Measurements from ENCODE around the gene PEPD. TPM values are rescaled to one million over a fixed set of nuclear protein-coding genes. Genes with fewer than 3 reads are reported as not detected.

The PEPD gene
- total RNA-seq, 2 donors from 2014 or later: 52.2 to 67.9 TPM

- DNase-seq: no peak
- peaks cover 5% of the 10 kb centered on the region for H3K36me3 Mint-ChIP-seq (ENCODE audit: low read depth)
- peaks cover 6% of the 10 kb centered on the region for H3K36me3 ChIP-seq (ENCODE audit: control insufficient read depth, insufficient read depth, low read length)
- no peak overlapping the region for H3K27ac Mint-ChIP-seq
- no peaks in the 10 kb centered on the region for H3K27me3 Mint-ChIP-seq (ENCODE audit: insufficient read depth)
- H3K4me3 ChIP-seq (ENCODE audit: low read length): no peak overlapping the region
- no peaks in the 10 kb centered on the region for H3K9me3 ChIP-seq (ENCODE audit: control insufficient read depth, low read length)
- no peaks in the 10 kb centered on the region for H3K27me3 ChIP-seq (ENCODE audit: control insufficient read depth, insufficient read depth, low read length, poor library complexity, severe bottlenecking)
- no peak for TF ChIP-seq CTCF (conservative IDR thresholded peaks at IDR 0.05)
- H3K4me1 ChIP-seq (ENCODE audit: control insufficient read depth, insufficient read depth, low read length): no peaks in the 10 kb centered on the region
- no peaks in the 10 kb centered on the region for H3K9me3 Mint-ChIP-seq
- H3K27ac ChIP-seq (ENCODE audit: low read depth, low read length): peak overlapping the region; percentile 66
- H3K4me1 Mint-ChIP-seq: no peaks in the 10 kb centered on the region
- H3K9ac ChIP-seq (ENCODE audit: extremely low read depth, low read length, poor library complexity, severe bottlenecking): no peak overlapping the region
- 90 to 98% methylated on average over 10 to 24 of the region's 24 CpGs for WGBS, 2 experiments (ENCODE audit: insufficient coverage in 1 of 2, insufficient read length in 1 of 2)
- no peak overlapping the region for H3K4me3 Mint-ChIP-seq
Observed at GRCh38 chr19:33507021-33507956, 14.3 kb downstream of the PEPD start.

GRCh38 chr19:33506498-33506897 lies 15.1 kb downstream of the PEPD start:
- Histone ChIP-seq H3K36me3 (ENCODE audit: control insufficient read depth, insufficient read depth, low read length) (peaks cover 6% of the 10 kb centered on the region), H3K9me3 (ENCODE audit: control insufficient read depth, low read length) (no peaks in the 10 kb centered on the region), H3K27ac (ENCODE audit: low read depth, low read length) (no peak overlapping the region), H3K4me3 (ENCODE audit: low read length) (no peak overlapping the region), H3K27me3 (ENCODE audit: control insufficient read depth, insufficient read depth, low read length, poor library complexity, severe bottlenecking) (no peaks in the 10 kb centered on the region), H3K9ac (ENCODE audit: extremely low read depth, low read length, poor library complexity, severe bottlenecking) (no peak overlapping the region), H3K4me1 (ENCODE audit: control insufficient read depth, insufficient read depth, low read length) (no peaks in the 10 kb centered on the region)
- H3K27me3 Mint-ChIP-seq (ENCODE audit: insufficient read depth): no peaks in the 10 kb centered on the region
- H3K36me3 Mint-ChIP-seq (ENCODE audit: low read depth): peaks cover 3% of the 10 kb centered on the region
- no peak overlapping the region for H3K27ac Mint-ChIP-seq
- no peaks in the 10 kb centered on the region for H3K4me1 Mint-ChIP-seq
- H3K9me3 Mint-ChIP-seq: no peaks in the 10 kb centered on the region
- DNase-seq: no peak
- 89 to 100% methylated on average over 1 of the region's 1 CpG for WGBS, 2 experiments (ENCODE audit: insufficient coverage in 1 of 2, insufficient read length in 1 of 2)
- no peak for TF ChIP-seq CTCF (conservative IDR thresholded peaks at IDR 0.05)
- no peak overlapping the region for H3K4me3 Mint-ChIP-seq

- Histone ChIP-seq H3K9ac (ENCODE audit: extremely low read depth, low read length, poor library complexity, severe bottlenecking) (no peak overlapping the region), H3K4me1 (ENCODE audit: control insufficient read depth, insufficient read depth, low read length) (no peaks in the 10 kb centered on the region), H3K4me3 (ENCODE audit: low read length) (no peak overlapping the region), H3K36me3 (ENCODE audit: control insufficient read depth, insufficient read depth, low read length) (peaks cover 6% of the 10 kb centered on the region), H3K27ac (ENCODE audit: low read depth, low read length) (peak overlapping the region; percentile 75), H3K9me3 (ENCODE audit: control insufficient read depth, low read length) (no peaks in the 10 kb centered on the region), H3K27me3 (ENCODE audit: control insufficient read depth, insufficient read depth, low read length, poor library complexity, severe bottlenecking) (no peaks in the 10 kb centered on the region)
- Mint-ChIP-seq H3K36me3 (ENCODE audit: low read depth) (peaks cover 8% of the 10 kb centered on the region), H3K9me3 (no peaks in the 10 kb centered on the region), H3K27ac (no peak overlapping the region), H3K27me3 (ENCODE audit: insufficient read depth) (no peaks in the 10 kb centered on the region), H3K4me1 (no peaks in the 10 kb centered on the region), H3K4me3 (no peak overlapping the region)
- WGBS, 2 experiments (ENCODE audit: insufficient coverage in 1 of 2, insufficient read length in 1 of 2): 92% methylated on average over 1 of the region's 1 CpG; no CpG with 5 or more reads in 1 of the 2 experiments
- TF ChIP-seq CTCF (conservative IDR thresholded peaks at IDR 0.05): no peak
- DNase-seq: no peak
Observed at GRCh38 chr19:33505823-33506222, 15.8 kb downstream of the PEPD start.

All from endodermal cell (in vitro differentiated cells).